GM21447 (cell line): ENCODE data around the gene FBXL20.

Experiments used
- ATAC-seq: cut with Tn5 transposase; IDR thresholded peaks from one replicate; pipeline ENCODE4 v1.9.1; 2021; ENCODE audit not compliant: unreplicated experiment

FBXL20 gene

DNA sequence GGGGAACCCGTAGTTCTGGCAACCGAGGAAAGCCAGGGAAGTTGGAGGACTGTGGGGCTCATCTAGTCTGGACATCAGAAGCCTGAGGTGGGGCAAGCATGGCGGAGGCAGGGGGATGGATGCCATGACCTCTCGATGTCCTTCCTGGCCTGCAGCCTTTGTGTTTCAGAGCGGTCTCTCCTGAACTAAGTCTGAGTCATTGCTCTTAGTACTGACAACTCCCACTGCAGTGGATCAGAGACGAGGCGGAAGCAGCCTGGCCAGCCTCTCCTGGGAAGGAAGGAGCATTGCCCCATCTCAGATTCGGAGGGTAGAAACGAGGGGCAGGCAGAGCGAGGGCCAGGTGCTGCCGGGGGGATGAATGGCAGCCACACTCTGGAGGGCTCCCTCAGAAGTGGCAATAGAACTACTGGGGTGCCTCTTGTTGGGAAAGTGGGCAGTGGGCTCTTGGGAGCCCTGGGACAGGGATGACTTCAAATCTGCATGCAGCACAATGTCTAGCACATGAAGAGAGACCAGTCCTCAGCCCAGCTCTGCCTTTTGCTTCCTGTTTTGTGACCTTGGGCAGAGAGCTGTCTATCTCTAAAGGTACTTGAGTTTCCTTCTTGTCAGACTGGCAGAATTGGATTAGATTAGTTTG, 172.0 kb downstream of the FBXL20 start:
- no peak for ATAC-seq

DNA sequence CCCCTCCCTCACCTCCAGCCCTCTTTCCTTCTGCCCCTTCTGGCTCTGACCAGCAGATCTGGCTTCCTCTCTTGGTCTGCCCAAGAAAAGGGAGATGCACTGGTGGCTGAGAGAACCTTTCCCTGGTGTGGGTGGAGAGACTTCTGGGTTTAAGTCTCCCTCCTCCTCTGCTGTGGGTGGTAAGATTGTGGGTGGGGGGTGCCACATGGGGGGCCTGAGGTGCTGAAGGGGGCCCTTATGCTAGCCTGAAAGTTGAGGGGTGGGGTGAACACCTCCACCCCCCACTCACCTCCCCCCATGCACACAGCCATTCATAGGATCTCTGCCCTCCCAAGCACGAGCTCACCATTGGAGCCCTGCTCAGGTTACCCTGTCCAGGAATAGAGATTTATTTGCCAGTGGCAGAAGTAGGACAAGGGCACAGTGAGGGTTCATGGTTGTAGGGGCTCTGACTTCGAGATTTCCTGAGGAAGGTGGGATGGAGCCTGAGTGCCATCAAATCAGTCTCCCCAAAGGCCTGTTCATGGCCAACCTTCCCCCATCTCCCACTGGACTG, 174.0 kb downstream of the FBXL20 start:
- no peak for ATAC-seq

DNA sequence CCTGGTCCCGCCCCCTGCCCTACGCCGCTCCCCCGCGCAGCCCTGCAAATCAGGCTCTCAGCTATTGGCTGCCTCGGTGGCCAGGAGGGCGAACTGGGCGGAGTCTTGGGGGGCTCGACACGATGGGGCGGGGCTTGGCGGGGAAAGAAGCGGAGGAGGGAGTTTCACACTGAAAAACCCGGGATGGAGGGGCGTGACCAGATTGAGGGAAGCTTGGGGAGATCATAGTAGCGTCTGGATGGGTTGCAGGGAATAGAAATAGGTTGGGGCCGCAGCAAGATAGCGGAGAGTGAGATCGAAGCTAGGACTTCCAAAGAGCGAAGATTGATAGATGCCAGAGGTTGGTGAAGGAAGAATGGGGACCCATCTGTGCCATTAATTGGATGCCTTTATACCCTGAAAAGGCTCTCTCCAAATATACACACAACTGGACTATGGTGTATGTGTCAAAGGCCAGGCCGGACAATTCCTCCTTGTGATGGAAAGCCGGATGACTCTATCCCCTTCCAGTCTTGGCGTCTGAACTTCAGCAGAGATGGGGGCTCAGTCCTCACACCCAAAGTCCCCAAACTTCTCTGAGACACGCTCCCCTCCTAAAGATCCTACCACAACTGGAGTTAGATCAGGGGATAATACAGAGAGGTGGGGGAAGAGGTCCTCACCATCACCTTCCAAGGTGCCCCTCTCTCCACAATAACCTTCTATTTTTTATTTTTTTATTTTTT, 175.3 kb downstream of the FBXL20 start:
- no peak for ATAC-seq

DNA sequence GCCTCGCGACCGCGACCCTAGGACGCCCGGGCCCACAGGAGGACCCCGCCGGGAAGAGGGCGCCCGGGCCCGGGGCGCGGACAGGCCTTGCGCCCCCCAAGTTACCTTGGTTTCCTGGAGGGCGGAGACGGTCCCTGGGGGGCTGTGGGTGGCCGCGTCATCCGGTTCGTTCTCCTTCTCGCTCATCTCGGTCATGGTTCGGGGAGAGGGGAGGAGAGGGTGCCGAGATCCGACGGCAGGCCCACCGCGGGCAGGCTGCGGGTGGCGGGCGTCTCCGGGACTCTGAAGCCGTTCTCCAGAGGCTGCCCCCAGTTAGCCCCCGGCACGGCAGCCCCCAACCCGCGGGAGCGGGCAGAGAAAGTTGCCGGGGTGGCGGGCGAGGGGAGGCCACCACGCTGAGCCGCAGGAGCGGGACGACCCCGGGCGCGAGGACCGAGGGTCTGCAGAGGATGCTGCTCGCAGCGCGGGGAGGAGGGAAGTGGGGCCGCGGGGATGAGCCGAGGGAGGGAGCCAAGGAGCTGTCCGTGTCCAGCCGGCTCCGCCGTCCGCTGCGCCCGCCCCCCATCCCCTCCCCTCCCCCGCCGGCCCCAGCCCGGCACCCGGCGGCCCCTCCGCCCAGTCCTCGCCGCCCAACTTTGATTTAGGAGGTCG, 176.0 kb downstream of the FBXL20 start, which contains the start of gene STAC2:
STAC2 (minus strand) TSS at position 638 of the 651 bp plus-strand sequence; CDS start at position 195, 443 bp downstream.
- ATAC-seq, result no peak

DNA sequence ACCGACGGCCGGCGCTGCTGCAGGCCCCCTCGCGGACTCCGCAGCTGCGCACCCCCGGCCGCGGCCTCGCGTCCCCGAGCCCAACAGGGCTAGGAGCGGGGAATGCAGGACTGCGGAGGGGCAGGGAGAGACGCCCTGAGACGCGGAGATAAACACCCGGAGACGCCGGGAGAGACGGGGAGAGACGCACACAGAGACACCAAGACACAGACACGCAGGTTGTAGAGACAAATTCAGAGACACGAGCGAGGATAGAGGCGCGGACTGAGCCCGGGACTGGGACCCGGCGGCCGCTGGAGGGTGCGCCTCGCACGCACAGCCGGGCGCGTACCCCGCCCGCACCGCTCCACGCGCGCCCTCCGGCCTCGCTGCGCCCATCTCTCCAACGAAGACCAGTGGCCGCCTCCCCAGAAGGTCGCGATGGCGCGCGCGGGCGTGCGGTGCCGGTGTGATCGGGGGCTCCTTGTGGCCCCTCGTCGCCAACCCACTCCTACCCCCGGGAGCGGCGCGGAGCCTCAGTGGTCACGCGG, 176.6 kb downstream of the FBXL20 start:
- no peak for ATAC-seq

DNA sequence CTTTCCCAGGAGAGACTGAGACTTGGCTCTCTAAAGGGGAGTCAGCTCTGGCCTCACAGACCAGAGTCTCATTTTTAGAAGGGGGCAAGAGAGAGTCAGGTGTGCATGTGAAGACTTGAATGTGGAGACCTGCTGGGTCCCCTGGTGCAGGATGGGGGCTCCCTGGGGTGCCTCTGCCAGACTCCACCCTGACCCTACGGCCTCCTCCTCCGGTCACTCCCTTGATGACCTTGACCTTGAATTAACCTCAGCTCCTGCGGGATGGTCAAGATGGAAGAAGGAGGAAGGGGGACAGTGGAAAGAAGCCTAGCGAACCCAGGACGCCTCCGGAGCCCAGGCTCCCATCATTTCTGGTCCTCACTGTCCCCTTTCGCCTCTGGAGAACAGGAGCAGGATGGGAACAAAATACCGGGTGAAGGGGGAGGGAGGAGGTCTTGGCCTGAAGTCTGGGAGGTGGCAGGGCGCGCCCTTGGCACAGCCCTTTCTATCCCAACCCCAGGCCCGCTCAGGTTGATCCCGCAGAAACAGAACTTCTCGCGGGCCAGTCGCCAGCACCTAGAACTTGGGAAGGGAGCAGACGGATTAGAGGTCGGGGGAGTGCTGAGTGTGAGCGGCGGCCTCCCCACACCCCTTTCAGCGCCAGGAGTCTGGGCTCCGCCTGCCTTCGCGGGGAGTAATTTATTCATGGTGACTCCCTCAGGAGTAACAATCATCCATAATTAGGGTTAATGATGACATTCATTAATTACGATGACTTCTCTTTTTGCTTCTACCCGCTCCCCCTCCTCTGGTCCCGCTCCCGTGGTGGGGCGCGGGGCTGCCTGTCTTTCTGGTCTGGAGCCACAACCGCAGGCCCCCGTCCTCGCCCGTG, 177.3 kb downstream of the FBXL20 start:
- ATAC-seq, result no peak

DNA sequence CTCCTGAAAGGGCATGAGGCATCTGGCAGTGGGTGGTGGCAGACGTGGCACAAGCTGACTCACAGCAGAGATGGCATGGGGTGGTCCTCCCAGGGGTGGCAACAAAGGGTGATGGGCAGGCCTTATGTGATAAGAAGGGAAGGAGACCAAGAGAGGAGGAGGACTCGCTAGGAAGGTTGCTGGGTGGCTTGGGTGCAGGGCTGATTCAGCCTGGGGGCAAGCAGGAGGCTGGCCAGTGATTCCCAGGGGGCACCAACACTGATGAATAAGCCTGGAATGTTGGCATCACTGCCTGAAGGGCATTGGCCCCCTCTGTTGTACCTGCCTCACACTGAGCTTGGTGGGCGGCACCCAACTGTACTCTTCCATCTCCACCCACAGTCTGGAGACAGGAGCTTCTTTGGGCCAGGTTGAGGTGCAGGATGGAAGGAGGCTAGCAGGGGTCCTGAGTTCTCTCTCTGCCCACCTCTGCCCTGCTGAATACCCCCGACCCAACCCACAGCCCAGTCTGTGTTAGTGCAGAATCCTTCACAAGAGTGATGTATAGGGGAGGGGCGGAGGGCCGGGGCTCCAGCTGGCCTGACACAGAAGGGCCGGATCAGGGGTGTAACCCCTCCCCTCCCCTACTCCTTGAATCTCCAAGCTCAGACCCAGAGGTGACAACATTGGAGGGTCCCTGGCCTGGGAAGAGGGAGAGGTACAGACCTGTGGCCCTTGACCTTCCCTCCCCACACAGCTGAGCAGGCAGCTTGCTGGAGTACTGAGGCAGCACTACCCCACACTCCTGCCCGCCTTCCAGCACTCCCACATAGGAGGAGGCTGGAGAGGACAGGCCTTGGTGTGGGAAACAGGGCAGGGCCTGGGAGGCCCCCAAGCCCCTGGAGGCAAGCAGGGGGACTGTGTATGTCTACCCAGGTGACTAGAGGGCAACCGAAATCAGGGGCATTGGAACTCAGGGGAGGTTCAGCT, 178.3 kb downstream of the FBXL20 start:
- ATAC-seq, result no peak

DNA sequence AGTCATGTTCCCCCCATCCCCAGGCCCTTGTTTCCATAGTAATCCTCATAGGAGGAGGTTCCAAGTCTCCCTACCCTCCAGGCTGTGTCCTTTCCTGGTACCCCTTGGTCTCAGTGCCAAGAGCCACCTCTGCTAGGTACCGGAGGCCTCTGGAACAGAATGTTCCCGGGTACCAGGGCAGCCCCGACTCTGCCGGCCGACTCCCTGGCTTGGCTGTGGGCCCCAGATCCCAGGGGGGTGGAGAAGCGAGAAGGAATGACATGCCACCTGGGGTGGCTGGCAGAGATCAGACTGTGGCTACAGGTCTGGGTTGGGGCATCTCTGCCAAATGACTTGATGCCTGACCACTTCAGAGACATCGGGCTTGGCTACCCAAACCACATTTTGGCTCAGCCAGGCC, 179.3 kb downstream of the FBXL20 start:
- ATAC-seq, result no peak

DNA sequence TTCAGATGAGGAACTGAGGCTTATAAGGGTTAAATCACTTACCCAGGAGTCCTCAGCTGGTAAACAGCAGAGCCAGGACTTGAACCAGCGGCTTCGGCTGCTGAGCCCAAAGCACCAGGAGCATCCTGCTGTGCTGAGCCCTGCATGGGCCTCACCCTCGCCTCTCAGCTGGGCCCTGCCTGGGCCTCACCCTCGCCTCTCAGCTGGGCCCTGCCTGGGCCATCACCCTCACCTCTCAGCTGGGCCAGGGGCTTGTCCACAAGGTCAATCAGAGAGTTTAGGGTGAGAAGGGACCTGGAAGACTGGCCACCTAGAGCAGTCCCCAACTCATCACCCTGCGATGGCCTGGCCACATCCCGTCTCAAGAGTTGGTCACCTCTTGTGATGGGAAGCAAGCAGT, 179.9 kb downstream of the FBXL20 start:
- ATAC-seq, result no peak

DNA sequence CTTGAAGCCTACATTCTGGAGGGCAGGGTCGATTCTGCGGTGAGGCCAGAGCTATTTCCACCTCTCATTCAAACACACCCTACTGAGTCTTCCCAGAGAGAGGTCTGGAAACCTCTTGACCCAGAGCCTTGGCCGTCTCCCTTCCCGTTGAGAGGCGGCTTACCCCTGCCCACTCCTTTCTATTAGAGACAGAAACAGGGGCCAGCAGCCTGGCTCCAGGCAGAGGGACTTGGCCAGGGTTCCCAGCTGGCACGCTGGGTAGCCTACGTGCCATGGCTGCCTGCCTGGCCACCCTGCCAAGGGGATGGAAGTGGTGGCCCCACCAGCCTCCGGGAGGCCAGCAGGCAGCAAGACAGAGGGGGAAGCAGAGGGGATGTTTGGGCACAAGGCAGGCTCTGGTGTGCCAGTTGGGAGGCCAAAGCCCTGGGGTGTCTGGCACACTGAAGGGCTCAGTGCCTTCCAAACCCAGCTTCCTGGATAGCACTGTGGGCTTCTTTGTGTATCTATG, 181.7 kb downstream of the FBXL20 start:
- no peak for ATAC-seq

DNA sequence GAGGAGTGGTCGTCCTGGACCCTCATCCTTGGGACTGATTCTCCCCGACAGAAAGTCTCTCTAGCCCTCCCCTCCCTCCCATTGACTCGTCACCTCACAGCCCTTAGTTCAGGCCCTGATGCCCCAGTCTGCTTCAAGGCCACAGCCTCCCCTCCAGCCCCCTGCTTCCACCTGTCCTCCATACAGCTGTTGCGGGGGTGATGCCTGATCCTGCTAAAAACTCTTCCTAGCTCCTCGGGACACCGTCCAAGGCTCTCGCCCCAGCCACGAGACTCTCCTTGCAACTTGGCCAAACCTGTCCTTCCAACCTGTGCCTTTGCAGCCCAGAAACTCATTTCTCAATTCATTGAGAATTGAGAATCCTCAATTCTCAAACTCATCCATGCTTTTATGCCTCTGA, 182.5 kb downstream of the FBXL20 start:
- no peak for ATAC-seq

DNA sequence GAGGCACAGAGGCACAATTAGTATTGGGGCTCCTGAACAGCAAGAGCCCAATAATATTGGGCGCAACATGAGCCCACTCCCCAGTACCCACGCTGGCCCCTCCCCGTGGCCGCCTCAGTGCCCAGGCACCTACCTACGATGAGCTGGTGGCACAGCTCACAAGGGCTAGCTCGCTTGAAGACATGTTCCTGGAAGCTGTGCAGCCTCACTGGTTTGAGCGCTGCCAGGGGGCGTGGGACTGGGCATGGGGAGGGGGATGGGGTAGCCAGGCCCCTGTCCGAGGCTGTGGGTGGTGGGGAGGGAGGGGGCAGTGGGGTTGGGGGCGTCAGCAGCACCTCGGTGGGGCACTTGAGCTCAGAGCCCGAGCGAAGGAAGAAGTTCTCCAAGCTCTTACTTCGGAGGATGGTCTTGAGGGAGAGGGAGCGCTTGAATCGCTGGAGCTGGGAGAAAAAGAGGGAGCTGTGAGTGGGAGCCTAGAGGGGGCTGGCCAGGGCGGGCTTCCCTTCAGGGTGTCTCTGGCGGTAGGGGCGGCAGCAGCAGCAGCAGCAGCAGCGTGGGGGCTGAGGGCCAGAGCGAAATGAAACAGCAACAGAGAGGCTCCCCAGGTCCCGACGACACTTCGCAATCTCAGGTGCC, 183.6 kb downstream of the FBXL20 start:
- no peak for ATAC-seq

DNA sequence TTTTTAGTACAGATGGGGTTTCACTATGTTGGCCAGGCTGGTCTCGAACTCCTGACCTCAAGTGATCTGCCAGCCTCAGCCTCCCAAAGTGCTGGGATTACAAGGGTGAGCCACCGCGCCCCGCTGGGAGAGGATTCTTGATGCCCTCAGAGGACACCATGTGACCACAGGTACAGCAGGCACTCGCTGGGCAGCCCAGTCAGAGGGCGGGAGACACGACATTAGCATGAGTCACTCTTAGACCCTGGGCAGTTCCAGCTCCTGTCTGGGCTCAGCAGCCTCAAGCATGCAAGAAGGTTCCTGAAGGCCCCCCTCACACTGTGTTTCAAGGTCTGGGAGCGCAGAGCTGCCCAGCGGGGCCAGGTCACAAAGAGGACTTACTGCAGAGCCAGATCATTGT, 187.6 kb downstream of the FBXL20 start:
- no peak for ATAC-seq

DNA sequence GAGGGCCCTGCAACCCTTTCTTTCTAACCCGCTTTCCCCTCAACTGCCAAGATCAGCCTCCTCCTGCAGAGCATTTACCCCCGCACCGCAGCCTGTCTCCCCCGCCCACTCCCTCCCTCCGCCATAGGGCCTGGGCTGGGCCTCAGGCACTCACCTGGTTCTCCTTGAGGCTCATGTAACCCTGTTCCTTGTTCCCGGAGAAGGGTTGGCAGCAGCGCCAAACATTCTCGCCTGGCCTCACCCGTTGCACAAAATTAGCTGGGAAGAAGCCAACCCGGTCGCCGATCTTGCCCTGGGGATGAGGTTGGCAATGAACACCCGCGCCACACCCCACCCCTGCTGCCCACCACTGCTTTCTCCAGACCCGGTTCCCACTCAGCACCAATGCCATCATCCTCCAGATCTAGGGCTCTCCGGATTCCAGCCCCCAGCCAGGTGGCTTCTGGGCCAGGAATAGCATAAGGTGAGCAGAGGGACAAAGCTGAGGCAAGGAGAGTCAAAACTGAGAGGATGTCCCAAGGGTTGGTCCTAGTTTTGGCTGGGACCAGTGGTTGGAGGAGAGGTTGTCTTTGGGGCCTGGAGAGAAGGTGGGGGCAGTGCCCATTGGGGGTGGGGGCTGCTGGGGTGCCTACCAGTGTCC, 188.5 kb downstream of the FBXL20 start:
- no peak for ATAC-seq

DNA sequence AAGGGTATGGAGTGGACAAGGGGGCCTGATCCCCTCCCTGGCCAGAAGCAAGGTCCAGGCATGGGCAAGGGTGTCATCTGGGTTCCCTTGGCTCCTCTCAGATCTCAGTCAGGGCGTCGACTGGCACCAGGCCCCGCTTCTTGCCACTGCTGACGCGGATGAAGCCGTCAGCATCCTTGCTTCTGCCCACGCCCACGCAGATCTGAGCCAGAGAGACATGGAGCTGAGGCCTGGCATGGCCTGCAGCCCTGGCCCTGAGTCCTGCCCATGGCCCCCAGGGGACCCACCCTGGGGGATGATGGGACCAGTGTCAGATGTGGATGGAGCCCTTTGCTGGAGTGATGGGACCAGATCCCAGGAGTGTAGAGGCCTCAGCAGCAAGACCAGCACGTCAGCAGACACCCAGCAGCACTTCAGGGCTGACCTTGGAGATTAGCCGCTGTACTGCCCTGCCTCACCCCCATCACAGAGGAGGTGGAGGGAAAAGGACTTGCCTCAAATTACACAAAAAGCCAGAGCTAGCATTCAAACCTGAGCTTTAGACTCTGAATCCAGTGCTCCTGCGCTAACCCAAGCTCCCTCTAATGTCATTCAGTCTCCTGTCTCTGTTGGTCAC, 189.1 kb downstream of the FBXL20 start:
- no peak for ATAC-seq

DNA sequence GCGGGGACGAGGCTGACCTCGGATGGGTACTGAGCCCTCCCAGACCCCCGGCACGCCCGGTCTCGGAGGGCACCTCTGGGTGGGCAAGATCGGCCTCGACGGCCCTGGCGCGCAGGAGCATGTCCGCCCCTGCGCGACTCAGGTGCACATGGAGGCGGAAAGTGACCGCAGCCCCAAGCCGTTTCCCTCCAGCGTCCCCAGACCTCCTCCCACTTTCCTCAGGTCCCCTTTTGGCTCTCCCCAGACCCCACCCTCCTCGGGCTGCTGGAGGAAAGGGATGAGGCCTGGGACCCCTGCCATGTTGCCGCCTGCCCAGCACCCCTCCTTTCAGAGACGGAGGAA, 191.4 kb downstream of the FBXL20 start:
- no peak for ATAC-seq

DNA sequence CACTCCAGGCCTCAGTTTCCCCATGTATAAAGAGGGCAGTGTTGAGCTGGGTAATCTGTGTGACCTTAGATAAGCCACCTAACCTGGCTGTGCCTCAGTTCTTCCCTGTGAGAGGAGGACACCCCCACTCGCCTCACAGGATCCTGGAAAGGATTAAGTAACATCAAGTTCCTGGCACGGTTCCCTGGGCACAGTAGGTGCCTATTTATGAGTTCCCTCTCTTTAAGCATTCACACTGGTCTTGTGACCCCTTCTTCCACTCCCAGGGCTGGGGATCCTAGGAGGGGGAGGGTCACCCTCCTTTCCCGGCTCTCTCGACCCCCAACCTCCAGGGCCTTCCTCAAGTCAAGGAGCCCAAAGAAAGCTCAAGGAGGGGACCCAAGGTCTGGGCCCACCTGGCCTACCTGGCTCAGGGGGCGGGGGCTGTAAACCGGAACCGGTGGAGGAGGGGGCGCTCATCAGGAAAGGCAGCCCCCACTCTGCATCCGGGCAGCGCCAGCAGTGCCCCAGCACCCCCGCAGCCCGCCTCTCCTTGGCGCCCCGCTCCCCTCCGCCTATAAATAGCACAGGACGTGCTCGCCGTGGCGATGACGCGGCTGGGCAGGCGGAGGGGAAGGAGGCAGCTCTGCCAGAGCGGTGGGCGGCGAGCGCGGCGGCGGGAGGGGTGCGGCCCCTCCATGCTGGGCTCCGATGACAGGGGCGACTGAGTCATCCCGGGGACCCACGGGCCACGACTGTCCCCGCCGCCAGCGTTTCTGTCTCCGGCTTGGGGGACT, 191.9 kb downstream of the FBXL20 start:
- ATAC-seq, result no peak
